ENCODE data around the gene ISCA1.

- TF ChIP-seq CTCF (IDR thresholded peaks at IDR 0.05) (no peak), POLR2A (IDR thresholded peaks at IDR 0.05) (no peak)
Observed at GRCh38 chr9:86219606-86220005, 62.7 kb downstream of the ISCA1 start.

Measured in right lobe of liver (tissue), 4 donors.